HepG2 (cell line): ENCODE data around the gene SLC39A3. TPM values are rescaled to one million over a fixed set of nuclear protein-coding genes. Genes with fewer than 3 reads are reported as not detected.

Source experiments
- ATAC-seq: fragments of 200-7000 bp; cut with Tn5 transposase; 3 replicates; pipeline ENCODE4 v1.9.1; 2020; ENCODE audit warnings: mild to moderate bottlenecking, moderate library complexity
- BruUV-seq: library from RNA; stranded (reverse); fragments of 400-500 nt; replicated peaks from 2 replicates; lab custom pipeline; 2021; lab: Mats Ljungman, UMichigan
- CTCF ChIA-PET: fragments of 300-600 bp; formaldehyde crosslinking; extraction: SDS; loops from one replicate; lab custom pipeline; 2021; ENCODE audit warnings: low total read pairs, inconsistent platforms, low intra/inter-chr PET ratio; lab: Yijun Ruan, JAX
- POLR2A ChIA-PET: fragments of 350-600 bp; sonication (Branson Sonifier 250); formaldehyde crosslinking; loops from one replicate; lab custom pipeline; 2020; ENCODE audit warnings: antibody characterized with exemption, inconsistent platforms; lab: Yijun Ruan, JAX
- DNase-seq: peaks from one replicate; pipeline ENCODE4 v3.0.0-alpha.2; 2015; ENCODE audit warnings: low spot score
- FAIRE-seq: peaks from 3 replicates; lab custom pipeline; 2011; peaks lifted over from hg19 to GRCh38; lab: Jason Lieb, UNC
- H2AFZ ChIP-seq: one replicate; pipeline ENCODE4 v1.6.1; 2011; ENCODE audit warnings: low read length, inconsistent platforms
- H3K27ac ChIP-seq: fragments of 300-600 bp; 3 replicates; pipeline ENCODE4 v1.8.0; 2011; ENCODE audit warnings: mixed run types, mild to moderate bottlenecking, mixed read lengths, low read length, inconsistent platforms; ENCODE audit not compliant: insufficient read depth; ENCODE audit errors: extremely low read length
- H3K27me3 ChIP-seq, 2 experiments: fragments of 200-600 bp in 1 of 2; 2 replicates in 1 of 2; 3 replicates in 1 of 2; pipeline versions ENCODE4 v1.6.0 to v1.8.0; 2011; ENCODE audit warnings: low read length in 2 of 2, mild to moderate bottlenecking in 2 of 2, moderate library complexity in 2 of 2, inconsistent platforms in 1 of 2; ENCODE audit not compliant: insufficient read depth in 2 of 2, control insufficient read depth in 1 of 2
- H3K36me3 ChIP-seq, 2 experiments: fragments of 200-600 bp in 1 of 2; replicated peaks in 1 of 2; 2 replicates in 1 of 2; 3 replicates in 1 of 2; pipeline versions ENCODE4 v1.5.1 to v1.8.0; 2011; ENCODE audit warnings: low read length in 2 of 2, inconsistent platforms in 1 of 2; ENCODE audit not compliant: insufficient read depth in 2 of 2, control insufficient read depth in 1 of 2
- H3K4me1 ChIP-seq: 2 replicates; pipeline ENCODE4 v1.5.1; 2012; ENCODE audit warnings: low read length, inconsistent platforms; ENCODE audit not compliant: insufficient read depth
- H3K4me2 ChIP-seq: 2 replicates; pipeline ENCODE4 v1.6.0; 2011; ENCODE audit warnings: low read depth, low read length, inconsistent platforms
- H3K4me3 ChIP-seq, 3 experiments: fragments of 200-600 bp in 1 of 3; sonication (generic), shearing (Covaris generic) in 1 of 3; replicated peaks in 1 of 3; 2 replicates each; pipeline ENCODE4 v1.5.1; 2011 to 2016; ENCODE audit warnings: low read length in 3 of 3, inconsistent platforms in 2 of 3, low read depth in 2 of 3, mild to moderate bottlenecking in 2 of 3, control low read depth in 1 of 3, mixed read lengths in 1 of 3; ENCODE audit not compliant: insufficient read depth in 1 of 3
- H3K79me2 ChIP-seq: one replicate; pipeline ENCODE4 v1.6.1; 2011; ENCODE audit warnings: low read length, inconsistent platforms; ENCODE audit not compliant: insufficient read depth
- H3K9ac ChIP-seq: 2 replicates; pipeline ENCODE4 v1.6.0; 2011; ENCODE audit warnings: mild to moderate bottlenecking, low read depth, low read length, inconsistent platforms; ENCODE audit not compliant: insufficient read depth
- H3K9me3 ChIP-seq: 2 replicates; pipeline ENCODE4 v1.5.1; 2012; ENCODE audit warnings: mild to moderate bottlenecking, low read length
- H4K20me1 ChIP-seq: 2 replicates; pipeline ENCODE4 v1.6.0; 2011; ENCODE audit warnings: inconsistent platforms, mild to moderate bottlenecking, low read length, moderate library complexity; ENCODE audit not compliant: insufficient read depth
- AGO2 ChIP-seq: fragments of 200-400 bp; formaldehyde crosslinking; optimal IDR thresholded peaks from 2 replicates; pipeline ENCODE3; 2017; ENCODE audit warnings: mild to moderate bottlenecking, low read depth, low read length, moderate library complexity
- ARHGAP35 ChIP-seq: sonication (generic); formaldehyde crosslinking; IDR thresholded peaks from 2 replicates; pipeline ENCODE4 v1.9.0; 2022; ENCODE audit warnings: mild to moderate bottlenecking, inconsistent platforms, moderate library complexity, missing genetic modification reagents, borderline replicate concordance
- DR1 ChIP-seq: sonication (generic); formaldehyde crosslinking; IDR thresholded peaks from 2 replicates; pipeline ENCODE4 v1.8.0; 2021; ENCODE audit warnings: mild to moderate bottlenecking, missing genetic modification reagents, inconsistent platforms
- FOXC1 ChIP-seq: sonication (generic); formaldehyde crosslinking; IDR thresholded peaks from 2 replicates; pipeline ENCODE4 v1.8.0; 2022; ENCODE audit warnings: mild to moderate bottlenecking, missing genetic modification reagents, borderline replicate concordance
- ZBTB34 ChIP-seq: sonication (generic); formaldehyde crosslinking; IDR thresholded peaks from 2 replicates; pipeline ENCODE4 v1.8.0; 2022; ENCODE audit warnings: mild to moderate bottlenecking, missing genetic modification reagents
- WGBS: methylation state at CpG from one replicate; pipeline ENCODE4 v1.1.6; 2017; ENCODE audit warnings: low lambda C conversion rate; 5-methylcytosine and 5-hydroxymethylcytosine counted together
- in situ Hi-C: cut with HindIII; loops from 2 replicates; pipeline ENCODE4 v1.10.0; 2017; ENCODE audit warnings: low pct_unique_long_range_greater_than_20kb; ENCODE audit not compliant: extremely low pct_ligation_motif_present
- intact Hi-C: fragments of 100-400 bp; cut with micrococcal nuclease; formaldehyde crosslinking; loops from one replicate; pipeline ENCODE4 v1.10.0; 2022; ENCODE audit not compliant: unreplicated experiment
- polyA plus RNA-seq, 8 experiments: library from polyadenylated mRNA; depleted of rRNA in 3 of 8; stranded (reverse) in 7 of 8; unstranded in 1 of 8; fragments of >200 nt; fragmentation: Illumina TruSeq in 4 of 8; extraction: Trizol in 4 of 8; gene quantifications; 2 replicates each; pipeline versions ENCODE4 v1.2.1 to v1.2.3, GENCODE V29; 2011 to 2016; ENCODE audit warnings: low read depth in 4 of 8, missing spikeins in 1 of 8, mixed read lengths in 1 of 8; ENCODE audit not compliant: insufficient read depth in 1 of 8
- total RNA-seq, 5 experiments: library from RNA; depleted of rRNA; stranded (reverse); fragments of >200 nt; fragmentation: Illumina TruSeq; extraction: Trizol; gene quantifications; 2 replicates each; pipeline ENCODE4 v1.2.3, GENCODE V29; 2016; ENCODE audit warnings: low read depth in 1 of 5

SLC39A3 gene
- total and polyA plus RNA-seq, 2 of the 13 experiments (the other 11 are each of a cell fraction or from before 2014, with no cell fraction given) = 33.6 to 41.6 TPM

GRCh38 chr19:2729943-2730818, 9.6 kb downstream of the SLC39A3 start:
- no peak overlapping the region for H3K27ac ChIP-seq
- intact Hi-C loops (no loop called here), in situ Hi-C loops (no loop called here)
- peaks cover 1 to 12% of the 10 kb centered on the region in 2 experiments; a peak in 2 of 5 replicates for H3K36me3 ChIP-seq
- DNase-seq (no peak), FAIRE-seq (no peak), ATAC-seq (no peak)
- peaks cover 13% of the 10 kb centered on the region; the same call in 1 of the 2 replicates for H3K4me1 ChIP-seq
- CTCF ChIA-PET = no interaction called here
- H3K9me3 ChIP-seq = no peaks in the 10 kb centered on the region
- no peak for TF ChIP-seq ARHGAP35 (CRISPR knock-in tag)
- no peak for TF ChIP-seq DR1 (CRISPR knock-in tag)
- TF ChIP-seq ZBTB34 (CRISPR knock-in tag) = no peak
- peak; percentile 44 for TF ChIP-seq AGO2
- TF ChIP-seq FOXC1 (CRISPR knock-in tag) = no peak
- no peaks in the 10 kb centered on the region for H4K20me1 ChIP-seq
- no peak overlapping the region for H3K9ac ChIP-seq
- 83% methylated on average over 12 of the region's 26 CpGs for WGBS
- no peak overlapping the region for H3K4me2 ChIP-seq
- no TSS peak for BruUV-seq
- POLR2A ChIA-PET = no interaction called here
- peaks cover 7 to 30% of the 10 kb centered on the region in 2 experiments for H3K27me3 ChIP-seq
- no peak overlapping the region for H3K4me3 ChIP-seq
- H2AFZ ChIP-seq = no peak overlapping the region
- H3K79me2 ChIP-seq = no peaks in the 10 kb centered on the region
